ENCODE data around the gene OR1D5. TPM values are rescaled to one million over a fixed set of nuclear protein-coding genes. Genes with fewer than 3 reads are reported as not detected.

The OR1D5 gene
- total and polyA plus RNA-seq, 2 experiments from 2014 or later = not detected

GRCh38 chr17:3022197-3022596 is 41.2 kb downstream of the OR1D5 start:
- WGBS (ENCODE audit: low lambda C conversion rate, missing lambda C conversion rate) = 93% methylated on average over 4 of the region's 4 CpGs
- Histone ChIP-seq H3K4me1 (ENCODE audit: insufficient read depth) (no peaks in the 10 kb centered on the region), H3K27ac (no peak overlapping the region), H3K79me2 (no peaks in the 10 kb centered on the region), H3K9me2 (replicated peaks; ENCODE audit: insufficient read depth) (no peaks in the 10 kb centered on the region), H3K4me3 (no peak overlapping the region), H3K27me3 (no peaks in the 10 kb centered on the region), H4K20me1 (ENCODE audit: insufficient read depth, poor library complexity, severe bottlenecking) (no peaks in the 10 kb centered on the region), H2AFZ (no peak overlapping the region), H3K9me3 (ENCODE audit: low read depth) (no peaks in the 10 kb centered on the region), H3K4me2 (no peak overlapping the region), H3K36me3 (replicated peaks; ENCODE audit: insufficient read depth, low read depth) (no peaks in the 10 kb centered on the region)
- DNase-seq (ENCODE audit: low spot score) = no peak
- TF ChIP-seq EZH2phosphoT487 (IDR thresholded peaks at IDR 0.05; ENCODE audit: low read depth, severe bottlenecking, unreplicated experiment) = no peak
- no peak for TF ChIP-seq CTCF (IDR thresholded peaks at IDR 0.05; ENCODE audit: poor library complexity)
- no peak for TF ChIP-seq EZH2 (IDR thresholded peaks at IDR 0.05; ENCODE audit: borderline replicate concordance)

GRCh38 chr17:3020381-3020780 is 43.0 kb downstream of the OR1D5 start:
- Histone ChIP-seq H3K4me3 (no peak overlapping the region), H3K79me2 (no peaks in the 10 kb centered on the region), H3K36me3 (replicated peaks; ENCODE audit: insufficient read depth, low read depth) (no peaks in the 10 kb centered on the region), H3K27me3 (no peaks in the 10 kb centered on the region), H2AFZ (no peak overlapping the region), H3K4me1 (ENCODE audit: insufficient read depth) (no peaks in the 10 kb centered on the region), H3K27ac (no peak overlapping the region), H4K20me1 (ENCODE audit: insufficient read depth, poor library complexity, severe bottlenecking) (no peaks in the 10 kb centered on the region), H3K4me2 (no peak overlapping the region), H3K9me3 (ENCODE audit: low read depth) (no peaks in the 10 kb centered on the region), H3K9me2 (replicated peaks; ENCODE audit: insufficient read depth) (no peaks in the 10 kb centered on the region)
- no peak for DNase-seq (ENCODE audit: low spot score)
- 94% methylated on average over 16 of the region's 16 CpGs for WGBS (ENCODE audit: low lambda C conversion rate, missing lambda C conversion rate)
- no peak for TF ChIP-seq EZH2phosphoT487 (IDR thresholded peaks at IDR 0.05; ENCODE audit: low read depth, severe bottlenecking, unreplicated experiment)
- no peak for TF ChIP-seq CTCF (IDR thresholded peaks at IDR 0.05; ENCODE audit: poor library complexity)
- TF ChIP-seq EZH2 (IDR thresholded peaks at IDR 0.05; ENCODE audit: borderline replicate concordance) = no peak

- no peak overlapping the region for H3K4me3 ChIP-seq
- H3K4me1 ChIP-seq (ENCODE audit: insufficient read depth) = no peaks in the 10 kb centered on the region
- no peaks in the 10 kb centered on the region for H3K36me3 ChIP-seq (replicated peaks; ENCODE audit: insufficient read depth, low read depth)
- H3K79me2 ChIP-seq = no peaks in the 10 kb centered on the region
- 77% methylated on average over 9 of the region's 9 CpGs for WGBS (ENCODE audit: low lambda C conversion rate, missing lambda C conversion rate)
- H2AFZ ChIP-seq = no peak overlapping the region
- H4K20me1 ChIP-seq (ENCODE audit: insufficient read depth, poor library complexity, severe bottlenecking) = no peaks in the 10 kb centered on the region
- H3K9me2 ChIP-seq (replicated peaks; ENCODE audit: insufficient read depth) = no peaks in the 10 kb centered on the region
- no peaks in the 10 kb centered on the region for H3K27me3 ChIP-seq
- no peak overlapping the region for H3K4me2 ChIP-seq
- no peak for DNase-seq (ENCODE audit: low spot score)
- TF ChIP-seq CTCF (IDR thresholded peaks at IDR 0.05; ENCODE audit: poor library complexity) (no peak), EZH2 (IDR thresholded peaks at IDR 0.05; ENCODE audit: borderline replicate concordance) (no peak)
- H3K27ac ChIP-seq = no peak overlapping the region
- H3K9me3 ChIP-seq (ENCODE audit: low read depth) = no peaks in the 10 kb centered on the region
Observed at GRCh38 chr17:3019761-3020160, 43.6 kb downstream of the OR1D5 start.

- Histone ChIP-seq H2AFZ (no peak overlapping the region), H3K4me3 (no peak overlapping the region), H3K27me3 (no peaks in the 10 kb centered on the region), H4K20me1 (ENCODE audit: insufficient read depth, poor library complexity, severe bottlenecking) (no peaks in the 10 kb centered on the region), H3K27ac (no peak overlapping the region), H3K79me2 (no peaks in the 10 kb centered on the region), H3K9me3 (ENCODE audit: low read depth) (no peaks in the 10 kb centered on the region), H3K4me2 (no peak overlapping the region), H3K36me3 (replicated peaks; ENCODE audit: insufficient read depth, low read depth) (no peaks in the 10 kb centered on the region), H3K4me1 (ENCODE audit: insufficient read depth) (no peaks in the 10 kb centered on the region), H3K9me2 (replicated peaks; ENCODE audit: insufficient read depth) (no peaks in the 10 kb centered on the region)
- WGBS (ENCODE audit: low lambda C conversion rate, missing lambda C conversion rate) = 97% methylated on average over 15 of the region's 15 CpGs
- no peak for TF ChIP-seq EZH2 (IDR thresholded peaks at IDR 0.05; ENCODE audit: borderline replicate concordance)
- no peak for TF ChIP-seq CTCF (IDR thresholded peaks at IDR 0.05; ENCODE audit: poor library complexity)
- no peak for TF ChIP-seq EZH2phosphoT487 (IDR thresholded peaks at IDR 0.05; ENCODE audit: low read depth, severe bottlenecking, unreplicated experiment)
- DNase-seq (ENCODE audit: low spot score) = no peak
Observed at GRCh38 chr17:3017936-3018335, 45.5 kb downstream of the OR1D5 start.
